ENCODE results near the gene GNL3. TPM values are rescaled to one million over a fixed set of nuclear protein-coding genes. Genes with fewer than 3 reads are reported as not detected.

GNL3 gene
- total RNA-seq, 1 experiment from 2014 or later = 205 TPM

DNA sequence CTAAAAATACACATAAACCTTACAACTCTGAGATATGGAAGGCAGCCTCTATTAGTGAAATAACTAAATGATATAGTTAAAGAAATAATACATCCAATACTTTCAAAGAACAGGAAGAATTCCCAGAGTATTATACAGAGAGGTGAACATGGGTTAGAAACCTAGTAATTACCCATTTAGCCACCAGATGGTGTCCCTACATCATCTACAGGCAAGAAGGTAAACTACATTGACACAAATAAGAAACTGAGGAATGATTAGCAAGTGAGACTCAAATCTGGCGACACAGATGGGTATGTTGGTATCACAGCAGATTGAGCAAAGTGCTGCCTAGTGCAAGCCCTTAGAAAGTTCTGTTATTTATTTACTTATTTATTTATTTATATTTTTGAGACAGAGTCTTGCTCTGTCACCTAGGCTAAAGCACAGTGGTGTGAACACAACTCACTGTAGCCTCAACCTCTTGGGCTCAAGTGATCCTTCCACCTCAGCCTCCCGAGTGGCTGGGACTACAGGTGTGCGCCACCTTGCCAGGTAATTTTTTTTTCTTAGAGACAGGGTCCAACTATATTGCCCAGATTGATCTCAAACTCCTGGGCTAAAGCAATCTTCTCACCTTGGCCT lies 56.7 kb downstream of the GNL3 start:
- intact Hi-C loops (cut with micrococcal nuclease) = loop anchor here (1.0 to 5.0 kb wide), 5 partner anchors 78 to 330 kb away; no protein-coding TSS in a partner anchor
- Histone ChIP-seq H2AFZ (ENCODE audit: low read depth, low read length, poor library complexity, severe bottlenecking) (no peak overlapping the region), H3K9me2 (ENCODE audit: insufficient read depth) (no peaks in the 10 kb centered on the region), H3K79me2 (ENCODE audit: insufficient read depth, low read length) (no peaks in the 10 kb centered on the region), H3K4me3 (replicated peaks in 1 of 2; ENCODE audit: low read depth in 1 of 2, low read length in 2 of 2) (no peak overlapping the region), H3K4me1 (ENCODE audit: control insufficient read depth in 1 of 2, insufficient read depth in 2 of 2, low read length in 2 of 2) (no peaks in the 10 kb centered on the region), H3K27me3 (ENCODE audit: insufficient read depth, low read length) (no peaks in the 10 kb centered on the region), H3K4me2 (ENCODE audit: low read length) (no peak overlapping the region), H3K36me3 (ENCODE audit: control insufficient read depth in 1 of 2, insufficient read depth in 2 of 2, low read length in 2 of 2) (peaks cover 36 to 38% of the 10 kb centered on the region in 2 experiments), H3K27ac (ENCODE audit: low read depth, low read length) (no peak overlapping the region), H4K20me1 (ENCODE audit: insufficient read depth) (no peaks in the 10 kb centered on the region), H3K9ac (ENCODE audit: low read length) (no peak overlapping the region), H3K9me3 (ENCODE audit: control insufficient read depth in 1 of 2, insufficient read depth in 1 of 2, low read depth in 1 of 2, low read length in 2 of 2) (no peaks in the 10 kb centered on the region)
- BruUV-seq (replicated peaks) = no TSS peak
- DNase-seq (ENCODE audit: low read depth, low spot score) = peak; percentile 33
- RAD21 ChIA-PET (ENCODE audit: low non-redundant PET in 1 of 2, low total read pairs in 2 of 2, uncharacterized antibody in 2 of 2, unreplicated experiment in 2 of 2) = no interaction called here
- TF ChIP-seq ELF1 (IDR thresholded peaks at IDR 0.05; ENCODE audit: borderline replicate concordance, low read depth) = no peak
- TF ChIP-seq, protein P1, sequence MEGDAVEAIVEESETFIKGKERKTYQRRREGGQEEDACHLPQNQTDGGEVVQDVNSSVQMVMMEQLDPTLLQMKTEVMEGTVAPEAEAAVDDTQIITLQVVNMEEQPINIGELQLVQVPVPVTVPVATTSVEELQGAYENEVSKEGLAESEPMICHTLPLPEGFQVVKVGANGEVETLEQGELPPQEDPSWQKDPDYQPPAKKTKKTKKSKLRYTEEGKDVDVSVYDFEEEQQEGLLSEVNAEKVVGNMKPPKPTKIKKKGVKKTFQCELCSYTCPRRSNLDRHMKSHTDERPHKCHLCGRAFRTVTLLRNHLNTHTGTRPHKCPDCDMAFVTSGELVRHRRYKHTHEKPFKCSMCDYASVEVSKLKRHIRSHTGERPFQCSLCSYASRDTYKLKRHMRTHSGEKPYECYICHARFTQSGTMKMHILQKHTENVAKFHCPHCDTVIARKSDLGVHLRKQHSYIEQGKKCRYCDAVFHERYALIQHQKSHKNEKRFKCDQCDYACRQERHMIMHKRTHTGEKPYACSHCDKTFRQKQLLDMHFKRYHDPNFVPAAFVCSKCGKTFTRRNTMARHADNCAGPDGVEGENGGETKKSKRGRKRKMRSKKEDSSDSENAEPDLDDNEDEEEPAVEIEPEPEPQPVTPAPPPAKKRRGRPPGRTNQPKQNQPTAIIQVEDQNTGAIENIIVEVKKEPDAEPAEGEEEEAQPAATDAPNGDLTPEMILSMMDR (IDR thresholded peaks at IDR 0.05 in 2 of 3, conservative IDR thresholded peaks at IDR 0.05 in 1 of 3; ENCODE audit: borderline replicate concordance in 1 of 3, insufficient read depth in 1 of 3, low read depth in 2 of 3, low read length in 2 of 3) = peak; percentile 56 to 76 (median 69)
- TF ChIP-seq RAD21 (IDR thresholded peaks at IDR 0.05; ENCODE audit: low read depth) = peak; percentile 80
- no peak for TF ChIP-seq ZFX (IDR thresholded peaks at IDR 0.05)
- peak; percentile 90 for ATAC-seq
- POLR2A ChIA-PET = no interaction called here
- CTCF ChIA-PET = no interaction called here

- H3K4me1 ChIP-seq (ENCODE audit: control insufficient read depth in 1 of 2, insufficient read depth in 2 of 2, low read length in 2 of 2) = no peaks in the 10 kb centered on the region
- no peak for ATAC-seq
- POLR2A ChIA-PET = no interaction called here
- no peak overlapping the region for H2AFZ ChIP-seq (ENCODE audit: low read depth, low read length, poor library complexity, severe bottlenecking)
- H3K4me2 ChIP-seq (ENCODE audit: low read length) = no peak overlapping the region
- peaks cover 38 to 39% of the 10 kb centered on the region in 2 experiments for H3K36me3 ChIP-seq (ENCODE audit: control insufficient read depth in 1 of 2, insufficient read depth in 2 of 2, low read length in 2 of 2)
- H3K9ac ChIP-seq (ENCODE audit: low read length) = no peak overlapping the region
- intact Hi-C loops (cut with micrococcal nuclease) = loop anchor here (2.0 to 5.0 kb wide), 4 partner anchors 78 to 314 kb away; no protein-coding TSS in a partner anchor
- no peaks in the 10 kb centered on the region for H3K79me2 ChIP-seq (ENCODE audit: insufficient read depth, low read length)
- H3K9me2 ChIP-seq (ENCODE audit: insufficient read depth) = no peaks in the 10 kb centered on the region
- no peak overlapping the region for H3K4me3 ChIP-seq (replicated peaks in 1 of 2; ENCODE audit: low read depth in 1 of 2, low read length in 2 of 2)
- H3K27ac ChIP-seq (ENCODE audit: low read depth, low read length) = no peak overlapping the region
- CTCF ChIA-PET = interaction anchor here (0.7 kb wide), 1 partner anchor 76 kb away, joined by 3 read pairs; no protein-coding TSS in a partner anchor
- H4K20me1 ChIP-seq (ENCODE audit: insufficient read depth) = no peaks in the 10 kb centered on the region; the same call in 1 of the 2 replicates
- no peak for DNase-seq (ENCODE audit: low read depth, low spot score)
- BruUV-seq (replicated peaks) = no TSS peak
- no peaks in the 10 kb centered on the region for H3K9me3 ChIP-seq (ENCODE audit: control insufficient read depth in 1 of 2, insufficient read depth in 1 of 2, low read depth in 1 of 2, low read length in 2 of 2)
- no peaks in the 10 kb centered on the region for H3K27me3 ChIP-seq (ENCODE audit: insufficient read depth, low read length)
- RAD21 ChIA-PET (ENCODE audit: low non-redundant PET in 1 of 2, low total read pairs in 2 of 2, uncharacterized antibody in 2 of 2, unreplicated experiment in 2 of 2) = no interaction called here
- TF ChIP-seq EZH2phosphoT487 (IDR thresholded peaks at IDR 0.05; ENCODE audit: borderline replicate concordance) (no peak), JUND (IDR thresholded peaks at IDR 0.05) (no peak), ZBTB33 (IDR thresholded peaks at IDR 0.05; ENCODE audit: extremely low read depth, insufficient replicate concordance, low read length) (no peak), SIN3A (IDR thresholded peaks at IDR 0.05; ENCODE audit: low read depth) (no peak), FOSL1 (IDR thresholded peaks at IDR 0.05; ENCODE audit: low read depth) (no peak), ELF1 (IDR thresholded peaks at IDR 0.05; ENCODE audit: borderline replicate concordance, low read depth) (no peak), ZFX (IDR thresholded peaks at IDR 0.05) (no peak), CEBPB (IDR thresholded peaks at IDR 0.05; ENCODE audit: low read depth) (no peak), ZNF274 (IDR thresholded peaks at IDR 0.05; ENCODE audit: low read depth, low read length) (no peak)
- TF ChIP-seq, protein P2, sequence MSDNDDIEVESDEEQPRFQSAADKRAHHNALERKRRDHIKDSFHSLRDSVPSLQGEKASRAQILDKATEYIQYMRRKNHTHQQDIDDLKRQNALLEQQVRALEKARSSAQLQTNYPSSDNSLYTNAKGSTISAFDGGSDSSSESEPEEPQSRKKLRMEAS (IDR thresholded peaks at IDR 0.05) = no peak
- TF ChIP-seq, protein P1 (IDR thresholded peaks at IDR 0.05 in 2 of 3, conservative IDR thresholded peaks at IDR 0.05 in 1 of 3; ENCODE audit: borderline replicate concordance in 1 of 3, insufficient read depth in 1 of 3, low read depth in 2 of 3, low read length in 2 of 3) = no peak
Observed at GRCh38 chr3:52743152-52743551, 57.3 kb downstream of the GNL3 start.

Data from HCT116 (cell line).